K562 (cell line): Measurements from ENCODE around the gene L3MBTL1. TPM values are rescaled to one million over a fixed set of nuclear protein-coding genes. Genes with fewer than 3 reads are reported as not detected.

Experiments
- ATAC-seq: fragments of 200-7000 bp; cut with Tn5 transposase; 3 replicates; pipeline ENCODE4 v1.9.1; 2020; ENCODE audit warnings: moderate library complexity
- BruUV-seq: library from RNA; stranded (reverse); fragments of 400-500 nt; replicated peaks from 2 replicates; lab custom pipeline; 2021; lab: Mats Ljungman, UMichigan
- CTCF ChIA-PET: fragments of 300-600 bp; formaldehyde crosslinking; extraction: SDS; loops from one replicate; lab custom pipeline; 2021; ENCODE audit warnings: low intra/inter-chr PET ratio; lab: Yijun Ruan, JAX
- POLR2A ChIA-PET: fragments of 300-600, 350-650 bp; sonication (Branson Sonifier 250); formaldehyde crosslinking; extraction: SDS; loops from one replicate; lab custom pipeline; 2021; ENCODE audit warnings: antibody characterized with exemption, inconsistent platforms; lab: Yijun Ruan, JAX
- DNase-seq, 4 experiments: peaks; one replicate each; pipeline versions ENCODE4 v3.0.0 to v3.0.0-alpha.2; 2011 to 2018; ENCODE audit warnings: low spot score in 3 of 4, mixed read lengths in 3 of 4; ENCODE audit errors: extremely low read depth in 1 of 4
- FAIRE-seq: peaks from 2 replicates; lab custom pipeline; 2011; peaks lifted over from hg19 to GRCh38; lab: Jason Lieb, UNC
- H2AFZ ChIP-seq: 2 replicates; pipeline ENCODE4 v1.6.0; 2011; ENCODE audit warnings: low read depth, low read length, control low read depth, inconsistent platforms
- H3K27ac ChIP-seq: fragments of 200-600 bp; 3 replicates; pipeline ENCODE4 v1.8.0; 2011; ENCODE audit warnings: low read depth, mild to moderate bottlenecking, control low read depth, inconsistent platforms, low read length, moderate library complexity, mixed read lengths; ENCODE audit errors: extremely low read depth
- H3K27me3 ChIP-seq, 2 experiments: fragments of 300-600 bp in 1 of 2; 2 replicates in 1 of 2; 3 replicates in 1 of 2; pipeline versions ENCODE4 v1.6.0 to v1.8.0; 2011; ENCODE audit warnings: inconsistent platforms in 2 of 2, low read length in 2 of 2, mild to moderate bottlenecking in 1 of 2, mixed read lengths in 1 of 2, moderate library complexity in 1 of 2; ENCODE audit not compliant: control insufficient read depth in 2 of 2, insufficient read depth in 2 of 2
- H3K36me3 ChIP-seq: fragments of 300-600 bp; 3 replicates; pipeline ENCODE4 v1.8.0; 2011; ENCODE audit warnings: mild to moderate bottlenecking, low read length, inconsistent platforms; ENCODE audit not compliant: control insufficient read depth, insufficient read depth
- H3K4me1 ChIP-seq, 2 experiments: fragments of 200-600 bp in 1 of 2; replicated peaks in 1 of 2; 2 replicates in 1 of 2; 3 replicates in 1 of 2; pipeline versions ENCODE4 v1.5.1 to v1.8.0; 2011; ENCODE audit warnings: inconsistent platforms in 2 of 2, low read length in 2 of 2, mild to moderate bottlenecking in 1 of 2, mixed read lengths in 1 of 2, moderate library complexity in 1 of 2; ENCODE audit not compliant: control insufficient read depth in 2 of 2, insufficient read depth in 2 of 2
- H3K4me2 ChIP-seq: 2 replicates; pipeline ENCODE4 v1.6.1; 2011; ENCODE audit warnings: low read length, control low read depth, inconsistent platforms, mixed read lengths; ENCODE audit not compliant: insufficient read depth
- H3K4me3 ChIP-seq: fragments of 200-600 bp; sonication (generic), shearing (Covaris generic); 2 replicates; pipeline ENCODE4 v1.5.1; 2016; ENCODE audit warnings: control low read depth, inconsistent platforms
- H3K79me2 ChIP-seq: fragments of 200-600 bp; 3 replicates; pipeline ENCODE4 v1.8.0; 2011; ENCODE audit warnings: low read length, inconsistent platforms; ENCODE audit not compliant: control insufficient read depth, insufficient read depth
- H3K9ac ChIP-seq, 2 experiments: 2 replicates each; pipeline versions ENCODE4 v1.6.0 to v1.6.1; 2011; ENCODE audit warnings: low read depth in 2 of 2, low read length in 2 of 2, control low read depth in 1 of 2, inconsistent platforms in 1 of 2, mild to moderate bottlenecking in 1 of 2, mixed read lengths in 1 of 2; ENCODE audit not compliant: insufficient read depth in 1 of 2
- H3K9me1 ChIP-seq: one replicate; pipeline ENCODE4 v1.6.0; 2011; ENCODE audit warnings: inconsistent platforms, mild to moderate bottlenecking, low read length, moderate library complexity; ENCODE audit not compliant: control insufficient read depth, insufficient read depth
- H3K9me3 ChIP-seq: replicated peaks from 2 replicates; pipeline ENCODE4 v1.5.1; 2011; ENCODE audit warnings: low read depth, low read length, inconsistent platforms; ENCODE audit not compliant: control insufficient read depth, insufficient read depth
- H4K20me1 ChIP-seq: replicated peaks from 2 replicates; pipeline ENCODE4 v1.6.1; 2011; ENCODE audit warnings: low read length, inconsistent platforms, mixed read lengths; ENCODE audit not compliant: control insufficient read depth, insufficient read depth
- FOXK2 ChIP-seq, 2 experiments: fragments of 450-650 bp; IDR thresholded peaks in 1 of 2; conservative IDR thresholded peaks in 1 of 2; 2 replicates each; pipeline ENCODE4 v1.6.1; 2016; ENCODE audit warnings: low read depth in 2 of 2, mild to moderate bottlenecking in 1 of 2
- FOXP4 ChIP-seq: sonication (generic); formaldehyde crosslinking; IDR thresholded peaks from 2 replicates; pipeline ENCODE4 v1.8.0; 2022; ENCODE audit warnings: mild to moderate bottlenecking, missing genetic modification reagents, borderline replicate concordance
- SIX5 ChIP-seq, 2 experiments: IDR thresholded peaks; 2 replicates each; pipeline ENCODE4 v1.6.1; 2011; ENCODE audit warnings: low read length in 2 of 2, borderline replicate concordance in 1 of 2, low read depth in 1 of 2, mild to moderate bottlenecking in 1 of 2, moderate library complexity in 1 of 2; ENCODE audit not compliant: insufficient read depth in 1 of 2
- UBTF ChIP-seq, 2 experiments: IDR thresholded peaks; 2 replicates each; pipeline ENCODE4 v1.6.1; 2012; ENCODE audit warnings: improper control_type of control experiment in 2 of 2, low read depth in 2 of 2, low read length in 2 of 2, borderline replicate concordance in 1 of 2
- ZNF445 ChIP-seq: fragments of 250-450 bp; sonication (Bioruptor Pico); IDR thresholded peaks from 2 replicates; pipeline ENCODE4 v1.4.0; 2020; ENCODE audit warnings: low read depth, mild to moderate bottlenecking, moderate library complexity
- WGBS: fragments of 100-300 bp; shearing (Covaris generic); methylation state at CpG from one replicate; pipeline ENCODE4 v1.1.6; 2016; ENCODE audit warnings: low coverage, mixed read lengths; ENCODE audit not compliant: insufficient coverage; ENCODE audit errors: missing lambda C conversion rate; 5-methylcytosine and 5-hydroxymethylcytosine counted together
- in situ Hi-C: fragments of 300-500 bp; cut with MboI; formaldehyde crosslinking; loops from 4 replicates; pipeline ENCODE4 v1.15.0; 2018; ENCODE audit warnings: inconsistent platforms, mixed read lengths
- intact Hi-C: fragments of 100-400 bp; cut with micrococcal nuclease; formaldehyde crosslinking; loops from 2 replicates; pipeline ENCODE4 v1.14.2; 2022
- polyA plus RNA-seq, 8 experiments: library from polyadenylated mRNA; depleted of rRNA in 4 of 8; stranded (reverse) in 5 of 8; unstranded in 3 of 8; fragments of >200 nt; fragmentation: Nextera tagmentation in 2 of 8; fragmentation: Illumina TruSeq in 1 of 8; extraction: Ambion mirVana in 2 of 8; extraction: Trizol in 1 of 8; gene quantifications; 2 replicates each; pipeline versions ENCODE4 v1.2.1 to v1.2.3, GENCODE V29; 2011 to 2014; ENCODE audit warnings: inconsistent platforms in 1 of 8, missing spikeins in 1 of 8
- total RNA-seq, 7 experiments: library from RNA; depleted of rRNA in 6 of 7; stranded (reverse); fragments of >200 nt in 6 of 7; fragmentation: Illumina TruSeq in 2 of 7; extraction: Trizol in 2 of 7; gene quantifications; 2 replicates each; pipeline versions ENCODE4 v1.2.1 to v1.2.3, GENCODE V29; 2011 to 2021; ENCODE audit warnings: low replicate concordance in 1 of 7

Gene L3MBTL1
- total and polyA plus RNA-seq, 9 of the 15 experiments (the other 6 are each of a cell fraction or from before 2014, with no cell fraction given), result 0.77 to 10.0 (median 4.4) TPM

- ChIA-PET POLR2A (interaction anchor here (0.6 to 1.3 kb wide), 4 partner anchors 12 to 822 kb away, joined by 3 to 4 read pairs (median 3); no protein-coding TSS in a partner anchor), CTCF (no interaction called here)
- Histone ChIP-seq H3K9me1 (no peaks in the 10 kb centered on the region), H3K27me3 (no peaks in the 10 kb centered on the region), H3K27ac (no peak overlapping the region), H3K36me3 (no peaks in the 10 kb centered on the region), H3K4me2 (no peak overlapping the region), H2AFZ (peak overlapping the region; percentile 33; the same call in 1 of the 2 replicates), H3K9me3 (no peaks in the 10 kb centered on the region), H3K4me3 (no peak overlapping the region), H4K20me1 (no peaks in the 10 kb centered on the region), H3K79me2 (no peaks in the 10 kb centered on the region), H3K4me1 (peaks cover under 1 to 8% of the 10 kb centered on the region in 2 experiments; a peak in 4 of 5 replicates), H3K9ac (0 out of 4 replicates have a peak overlapping the region, but pooled peaks of 1 of the 2 experiments have one; percentile 27)
- in situ Hi-C loops (no loop called here), intact Hi-C loops (no loop called here)
- TF ChIP-seq SIX5 (IDR thresholded peaks at IDR 0.05; ENCODE audit: borderline replicate concordance in 1 of 2, insufficient read depth in 1 of 2, low read depth in 1 of 2, low read length in 2 of 2) (no peak), UBTF (IDR thresholded peaks at IDR 0.05; ENCODE audit: borderline replicate concordance in 1 of 2, low read depth in 2 of 2, low read length in 2 of 2) (no peak), FOXP4 (CRISPR knock-in tag) (no peak), FOXK2 (conservative IDR thresholded peaks at IDR 0.05 in 1 of 2, IDR thresholded peaks at IDR 0.05 in 1 of 2; ENCODE audit: low read depth in 2 of 2) (no peak), ZNF445 (CRISPR knock-in tag) (no peak)
- no peak; the same call in 2 of the 3 replicates for ATAC-seq
- BruUV-seq, result no TSS peak
- no peak for DNase-seq
- WGBS, result 74% methylated on average over 7 of the region's 7 CpGs
- FAIRE-seq, result no peak
Measured at GRCh38 chr20:43563991-43564390, 56.5 kb downstream of the L3MBTL1 start.
